HG02870 (cell line): ENCODE results near the gene LBH.

Experiments
- ATAC-seq: cut with Tn5 transposase; IDR thresholded peaks from one replicate; pipeline ENCODE4 v1.9.1; 2021; ENCODE audit warnings: mild to moderate bottlenecking, moderate library complexity; ENCODE audit not compliant: unreplicated experiment

LBH gene

DNA sequence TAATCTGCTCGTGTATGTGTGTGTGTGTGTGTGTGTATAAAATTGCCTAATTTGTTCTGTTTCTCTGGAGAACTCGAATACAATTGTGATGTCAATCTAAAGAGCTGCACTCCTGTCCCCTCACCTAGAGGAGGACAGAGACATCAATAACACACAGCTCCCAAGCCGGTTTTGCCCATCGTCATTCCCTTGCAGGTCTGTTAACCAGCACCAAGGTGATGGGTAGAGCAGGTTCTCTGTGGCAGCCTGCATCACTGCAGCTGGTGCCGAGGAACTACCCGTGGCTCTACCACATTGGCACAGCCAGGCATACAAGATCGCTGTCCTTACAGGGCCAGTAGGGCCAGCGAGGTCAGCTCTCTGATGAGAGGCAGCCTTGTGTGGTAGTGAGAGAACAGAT is 41.0 kb downstream of the LBH start:
- ATAC-seq, result no peak

DNA sequence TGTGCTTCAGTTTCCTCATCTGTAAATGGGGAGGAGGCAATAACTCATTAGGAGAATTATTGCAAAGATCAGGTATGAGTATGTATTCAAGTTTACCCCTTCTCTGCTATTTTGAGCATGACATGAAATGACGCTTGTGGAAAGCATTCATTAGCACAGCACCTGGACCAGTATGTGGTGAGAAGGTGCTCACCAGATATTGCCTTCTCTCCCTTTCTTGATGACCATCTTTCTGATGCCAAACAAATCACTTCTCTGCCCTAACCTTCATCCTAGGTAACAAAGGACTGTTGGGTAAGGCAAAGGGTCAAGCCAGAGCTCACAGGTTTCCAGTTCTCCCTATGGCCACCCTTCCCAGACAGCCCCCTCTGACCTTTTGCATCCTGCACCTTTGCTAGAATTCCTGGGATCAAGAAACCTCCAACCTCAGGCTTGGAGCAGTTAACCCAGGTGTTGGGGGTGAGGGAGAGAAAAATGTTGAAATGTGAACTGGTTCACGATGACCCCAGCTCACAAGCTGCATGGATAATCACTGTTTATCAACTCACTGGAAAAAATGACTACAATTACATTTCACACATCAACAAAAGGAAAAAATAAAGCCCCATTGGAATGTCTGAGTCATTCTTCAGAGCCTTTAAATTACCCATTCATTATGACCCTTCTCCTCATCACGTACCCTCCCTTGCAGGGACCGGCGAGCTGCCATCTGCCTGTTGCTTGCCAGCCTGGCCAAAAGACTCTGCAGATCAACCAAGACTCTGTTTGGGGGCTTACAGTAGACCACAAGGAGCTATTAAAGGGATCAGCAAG is 41.6 kb downstream of the LBH start:
- no peak for ATAC-seq

DNA sequence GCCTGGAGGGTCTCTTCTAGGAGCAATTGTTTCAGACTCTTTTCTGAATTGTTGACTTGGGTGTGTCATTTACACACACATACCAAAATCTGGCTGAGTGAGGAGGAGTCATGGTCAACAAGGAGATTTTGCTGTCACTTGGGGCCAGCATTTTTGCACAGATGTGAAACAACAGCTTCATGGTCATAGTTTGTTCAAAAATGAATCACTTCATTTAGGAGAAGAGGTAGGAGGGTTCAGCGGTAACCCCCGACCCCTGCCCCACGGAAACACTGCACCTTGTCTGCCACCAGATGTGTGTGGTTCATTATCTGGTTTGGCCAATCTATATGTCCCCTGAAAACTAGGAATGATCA is 42.2 kb downstream of the LBH start:
- ATAC-seq, result no peak

DNA sequence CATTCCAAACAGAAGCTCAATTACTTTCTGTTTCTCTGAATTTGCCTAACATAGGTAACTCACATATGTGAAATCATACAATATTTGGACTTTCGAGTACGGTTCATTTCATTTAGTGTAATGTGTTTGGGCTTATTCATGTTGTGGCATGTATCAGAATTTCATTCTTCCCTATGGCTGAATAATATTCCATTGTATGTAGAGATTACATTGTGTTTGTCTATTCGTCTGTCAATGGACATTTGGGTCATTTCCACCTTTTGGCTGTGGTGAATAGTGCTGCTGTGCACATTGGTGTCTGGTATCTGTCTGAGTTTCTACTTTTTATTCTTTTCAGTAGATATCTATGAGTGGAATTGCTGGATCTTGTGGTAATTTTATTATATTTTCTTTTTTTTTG is 43.9 kb downstream of the LBH start:
- ATAC-seq, result no peak

DNA sequence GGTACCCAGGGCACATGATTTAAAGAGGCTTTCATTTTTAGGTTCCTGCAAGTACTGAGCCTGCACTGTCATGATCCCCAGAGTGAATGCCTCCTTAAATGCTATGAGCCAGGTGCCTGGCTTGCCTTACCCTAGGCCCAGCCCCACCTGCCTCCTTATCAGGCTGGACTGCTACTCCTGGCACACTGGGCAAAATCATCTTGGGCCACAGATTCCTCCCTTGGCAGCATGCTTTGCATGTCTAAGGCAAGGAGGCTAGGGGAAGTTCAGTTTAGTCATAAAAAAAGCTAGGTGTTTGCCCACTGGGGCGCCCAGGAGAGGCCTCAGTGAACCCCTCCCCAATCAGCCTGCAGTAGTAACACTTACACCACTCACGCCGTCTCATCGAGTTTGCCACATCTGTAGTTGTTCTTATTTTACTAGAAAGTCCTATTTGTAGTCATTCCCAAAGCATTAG is 45.1 kb downstream of the LBH start:
- ATAC-seq, result no peak

DNA sequence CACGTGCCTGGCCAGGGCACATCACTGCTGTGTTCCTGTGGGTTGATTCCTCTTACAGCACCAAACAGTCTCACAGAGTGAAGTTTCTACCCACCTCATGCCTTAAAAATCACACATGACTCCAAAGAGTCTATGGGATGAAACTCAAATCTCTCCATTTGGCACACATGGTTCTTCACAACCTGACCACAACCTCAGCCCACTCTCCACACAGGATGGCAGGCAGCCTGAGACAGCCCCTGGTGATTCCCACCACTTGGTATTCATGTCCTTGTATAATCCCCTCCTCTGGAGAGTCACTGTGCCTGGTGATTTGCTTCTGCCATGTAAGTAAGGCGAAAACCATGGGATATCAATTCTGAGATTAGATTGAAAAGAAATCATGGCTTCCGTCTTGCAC is 46.2 kb downstream of the LBH start:
- ATAC-seq, result no peak

DNA sequence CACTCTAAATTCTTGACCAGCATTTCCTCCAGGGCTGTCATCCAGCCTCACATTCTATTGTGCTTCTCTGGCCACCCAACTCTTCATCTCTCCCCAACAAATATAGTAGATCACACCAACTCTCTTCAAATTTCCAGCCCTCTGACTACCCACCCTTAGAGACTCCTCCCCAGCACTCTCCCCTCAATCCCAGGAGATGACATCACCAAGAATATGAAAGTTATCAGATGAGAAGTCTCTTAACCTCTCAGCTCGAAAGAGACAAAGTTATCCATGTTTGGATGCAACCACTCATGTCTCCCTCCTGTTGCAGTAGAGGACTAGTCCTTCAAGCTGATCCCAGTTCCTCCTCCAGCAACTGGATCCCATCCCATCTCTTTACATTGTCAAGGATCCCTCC is 47.1 kb downstream of the LBH start:
- ATAC-seq, result no peak

DNA sequence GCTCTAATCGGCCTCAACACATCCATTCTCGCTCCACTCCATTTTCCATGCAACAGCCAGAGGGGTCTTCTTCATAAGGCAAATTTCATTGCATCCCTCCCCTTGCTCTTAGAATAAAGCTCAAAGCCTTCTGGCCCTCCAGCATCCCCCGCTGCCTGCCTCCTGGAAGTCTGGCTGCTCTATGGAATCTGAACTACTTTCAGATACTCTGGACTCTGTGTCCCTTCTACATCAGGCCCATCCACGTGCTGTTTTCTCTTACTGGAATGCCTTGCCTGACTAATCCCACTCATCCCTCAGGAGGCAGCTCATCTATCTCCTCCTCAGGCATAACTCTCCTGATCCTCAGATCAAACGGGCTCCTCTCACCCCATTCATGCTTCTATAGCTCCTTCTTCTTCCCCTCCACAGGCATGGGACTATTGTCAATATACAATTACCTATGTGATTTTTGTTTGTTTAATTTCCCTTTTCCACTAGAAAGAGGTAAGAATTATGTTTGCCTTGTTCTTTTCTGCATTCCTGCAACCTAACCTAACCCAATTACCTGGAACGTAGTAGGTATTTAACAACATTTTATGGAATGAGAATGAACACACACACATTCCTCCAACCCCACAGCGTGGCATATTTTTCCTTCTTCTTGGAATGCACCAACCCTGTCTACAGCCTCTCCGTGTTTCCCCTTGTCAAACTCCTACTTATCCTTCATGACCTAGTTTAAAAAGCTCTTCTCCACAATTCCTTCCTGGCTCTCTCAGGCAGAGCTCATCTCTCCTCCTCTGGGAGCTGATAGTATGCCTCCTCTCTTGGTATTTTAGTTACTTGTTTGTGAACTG is 49.5 kb downstream of the LBH start:
- ATAC-seq, result no peak

DNA sequence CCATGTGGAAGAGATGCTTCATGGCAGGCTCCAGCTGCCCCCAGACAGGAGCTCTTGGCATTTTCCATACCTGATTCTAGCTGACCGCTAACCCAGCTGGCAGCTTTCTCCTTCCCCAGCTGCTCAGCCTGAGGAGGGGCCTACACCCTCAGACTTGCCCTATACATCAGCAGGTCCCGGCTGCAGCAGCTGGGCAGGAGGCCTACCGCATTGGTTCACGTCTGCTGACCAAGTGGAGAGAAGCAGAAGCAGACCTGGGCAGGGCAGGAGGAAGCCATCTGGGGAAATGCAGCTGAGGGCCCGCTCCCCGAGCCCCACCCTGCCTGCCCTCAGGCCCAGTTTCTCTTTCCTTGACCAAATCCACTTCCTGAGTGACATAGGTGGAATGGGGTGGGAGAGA is 50.7 kb downstream of the LBH start:
- ATAC-seq, result no peak

DNA sequence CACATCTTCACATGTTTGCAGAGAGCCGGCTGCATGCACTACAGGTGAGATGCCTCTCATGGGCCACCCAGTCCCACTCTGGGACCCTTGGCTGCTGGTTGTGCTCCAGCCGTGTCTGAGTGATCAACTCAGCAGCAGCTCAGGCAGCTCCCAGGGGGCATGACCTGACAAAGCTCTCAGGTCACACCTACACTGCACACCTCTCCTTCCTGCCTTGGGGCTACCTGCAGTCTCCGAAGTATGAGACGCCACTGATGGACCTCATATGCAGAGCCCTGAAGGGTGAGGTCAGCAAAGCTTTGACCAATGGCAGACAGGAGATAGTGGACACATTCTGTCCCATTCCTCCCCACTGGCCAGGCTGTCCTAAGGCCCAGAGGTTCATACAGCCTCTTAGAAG is 51.4 kb downstream of the LBH start:
- no peak for ATAC-seq

DNA sequence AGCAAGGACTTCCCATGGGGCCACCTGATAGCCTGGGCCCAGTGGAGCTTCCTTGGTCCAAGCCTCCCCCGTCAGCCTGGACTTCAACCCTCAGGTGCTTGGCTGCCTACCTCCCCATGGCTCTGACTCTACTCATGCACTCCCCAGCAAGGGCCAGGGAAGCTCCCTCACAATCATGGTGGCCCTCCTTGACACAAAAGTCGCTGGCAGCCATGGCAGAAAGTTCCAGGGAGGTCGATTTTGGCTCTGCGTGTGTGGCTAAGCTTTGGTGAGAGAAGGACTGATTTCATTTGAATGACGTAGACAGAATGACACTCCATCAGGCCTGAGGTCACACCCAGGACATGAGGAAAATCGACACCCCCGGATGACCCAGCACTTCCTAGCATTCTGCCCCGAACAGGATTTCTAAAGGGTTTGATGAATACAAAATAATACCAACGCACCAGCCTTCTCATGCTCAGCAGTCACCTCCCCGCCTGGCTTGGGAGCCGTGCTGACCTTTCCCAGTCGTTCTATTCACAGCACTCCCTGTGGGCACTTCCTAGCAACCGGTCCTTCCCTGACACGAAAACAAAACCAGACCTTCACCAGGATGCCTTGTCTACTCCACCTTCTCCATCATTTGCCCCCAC is 52.7 kb downstream of the LBH start:
- ATAC-seq, result no peak

DNA sequence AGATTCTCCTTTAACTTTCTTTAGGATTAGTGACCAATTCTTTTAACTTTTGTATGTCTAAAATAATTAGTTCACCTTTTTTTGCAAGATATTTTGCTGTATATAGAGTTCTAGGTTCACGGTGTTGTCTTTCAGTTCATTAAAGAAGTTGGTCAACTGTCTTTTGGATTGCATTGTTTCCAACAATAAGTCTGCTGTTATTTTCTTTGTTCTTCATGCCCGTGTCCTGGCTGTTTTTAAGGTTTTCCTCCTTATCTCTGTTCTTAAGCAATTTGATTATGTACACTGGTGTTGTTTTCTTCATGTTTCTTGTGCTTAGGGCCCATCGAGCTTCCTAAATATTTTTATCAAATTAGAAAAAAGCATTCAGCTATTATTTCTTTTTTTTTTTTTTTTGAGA is 54.4 kb downstream of the LBH start:
- ATAC-seq, result no peak

DNA sequence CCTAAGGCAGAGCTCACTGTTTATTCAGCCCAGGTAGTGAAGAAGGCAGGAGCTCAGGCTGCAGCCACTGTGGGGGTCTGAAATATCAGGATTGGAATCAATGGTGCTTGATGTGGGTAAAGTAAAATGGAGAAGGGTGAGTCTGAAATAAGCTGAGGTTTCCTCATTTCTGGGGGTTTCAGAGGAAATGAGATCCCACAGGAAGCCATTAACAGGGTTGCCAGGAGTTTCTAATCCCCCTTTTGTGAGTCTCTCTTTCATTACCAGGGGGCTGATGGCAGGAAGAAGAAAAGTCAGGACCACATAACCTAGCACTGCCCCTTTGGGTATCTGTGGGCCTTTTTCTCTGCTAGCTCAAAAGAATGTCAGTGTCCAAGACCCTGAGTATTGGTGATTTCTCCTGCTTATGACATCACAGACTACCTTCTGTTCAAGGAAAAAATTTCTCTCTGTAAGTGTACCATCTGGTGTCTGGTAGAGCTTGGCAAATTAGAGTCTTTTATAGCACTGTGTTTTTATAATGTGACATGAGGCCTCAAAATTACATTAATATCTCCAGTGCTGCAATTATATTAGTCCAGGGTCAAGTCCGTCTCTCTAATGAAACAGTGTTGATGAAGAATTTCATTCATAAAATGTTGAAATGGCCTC is 56.0 kb downstream of the LBH start:
- no peak for ATAC-seq

DNA sequence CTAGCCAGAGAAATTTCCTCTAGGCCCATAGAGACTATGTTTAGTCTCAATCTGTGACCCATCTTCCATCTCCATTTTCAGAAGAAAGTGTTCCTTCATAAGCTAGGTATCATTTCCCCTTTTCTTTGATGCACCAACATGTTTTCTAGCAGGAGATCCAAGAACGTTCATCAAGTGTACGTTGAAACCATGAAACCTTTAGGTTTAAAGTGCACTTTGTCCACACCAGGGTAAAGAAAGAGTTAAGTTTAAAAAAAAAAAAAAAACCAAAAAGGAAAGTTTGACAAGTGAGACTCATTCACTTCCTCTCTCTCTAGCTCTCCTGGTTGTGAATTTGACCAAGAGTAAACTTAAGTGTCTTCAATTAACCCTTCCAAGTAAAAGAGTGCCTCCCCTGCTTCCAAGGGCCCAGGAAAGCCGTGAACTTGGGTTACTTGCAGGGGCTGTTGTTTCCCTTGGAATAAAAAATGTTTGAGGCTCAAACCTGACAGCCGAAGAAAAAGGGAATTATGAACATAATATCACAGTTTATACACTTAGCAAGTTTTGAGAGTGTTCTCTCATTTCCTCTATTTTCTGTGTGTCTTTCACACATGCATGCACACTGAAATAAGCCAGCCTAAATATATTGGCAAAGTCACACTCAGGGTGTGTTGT is 56.7 kb downstream of the LBH start:
- ATAC-seq, result peak; percentile 58

DNA sequence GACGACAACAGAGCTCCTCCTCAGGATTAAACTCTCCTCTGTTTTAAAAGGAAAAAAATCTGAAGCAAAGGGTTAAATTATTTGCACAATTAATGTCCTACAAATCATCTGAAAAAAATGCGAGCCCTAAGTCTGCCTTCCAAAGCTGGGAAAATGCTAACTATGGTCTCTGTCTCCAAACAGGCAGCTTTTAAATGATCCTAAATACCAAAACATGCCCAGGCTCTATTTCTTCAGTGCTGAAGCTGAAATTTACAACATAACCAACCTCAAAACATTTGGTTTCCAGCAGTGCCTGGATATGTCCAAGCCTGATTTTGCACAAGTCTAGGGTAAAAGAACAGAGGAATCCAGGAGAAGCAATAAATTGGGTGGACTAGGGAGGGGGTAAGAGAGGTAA is 57.2 kb downstream of the LBH start:
- no peak for ATAC-seq

DNA sequence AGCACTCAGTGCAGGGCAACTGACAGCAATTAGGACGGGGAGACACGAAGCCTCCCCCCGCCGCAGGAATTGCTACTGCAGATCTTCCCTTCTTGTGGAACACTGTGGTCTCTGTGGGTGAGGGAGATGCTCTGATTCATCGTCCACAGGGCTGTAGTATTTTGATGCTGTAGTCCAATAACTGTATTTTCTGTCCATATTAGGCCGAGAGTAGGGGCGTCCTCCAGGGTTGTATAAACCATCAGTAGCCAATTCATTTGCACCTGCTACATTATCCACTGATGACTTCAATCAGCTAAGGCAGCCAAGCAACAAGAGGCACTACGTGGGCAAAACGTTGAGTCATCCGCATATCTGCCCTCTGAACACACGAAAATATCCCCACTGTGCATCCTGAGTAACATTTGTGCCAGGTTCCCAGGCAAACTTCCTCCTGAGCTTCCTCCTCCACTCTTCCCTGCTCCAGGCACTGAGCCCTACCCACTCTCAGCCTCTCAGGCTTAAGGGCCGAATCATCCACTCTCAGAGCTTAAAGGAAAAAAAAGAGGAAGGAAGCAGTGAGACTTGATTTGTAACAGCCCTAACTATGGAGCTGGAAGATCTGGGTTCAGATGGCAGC is 62.1 kb downstream of the LBH start:
- no peak for ATAC-seq

DNA sequence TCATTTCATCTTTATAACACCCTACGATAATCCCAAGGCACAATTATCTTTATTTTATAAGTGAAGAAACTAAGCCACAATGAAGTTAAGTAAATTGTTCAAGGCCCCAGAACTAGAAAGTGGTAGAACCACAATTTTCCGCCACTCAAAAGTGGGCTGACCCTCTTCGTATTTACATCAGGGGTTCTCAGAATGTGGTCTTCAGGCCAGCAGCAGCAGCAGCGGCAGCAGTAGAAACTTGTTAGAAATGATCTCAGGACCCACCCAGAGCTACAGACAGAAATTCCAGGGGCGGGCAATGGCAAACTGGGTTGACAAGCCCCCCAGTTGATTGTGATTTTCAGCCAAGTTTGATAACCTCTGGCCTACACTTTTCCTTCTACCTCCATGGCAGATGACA is 62.8 kb downstream of the LBH start:
- ATAC-seq, result no peak

DNA sequence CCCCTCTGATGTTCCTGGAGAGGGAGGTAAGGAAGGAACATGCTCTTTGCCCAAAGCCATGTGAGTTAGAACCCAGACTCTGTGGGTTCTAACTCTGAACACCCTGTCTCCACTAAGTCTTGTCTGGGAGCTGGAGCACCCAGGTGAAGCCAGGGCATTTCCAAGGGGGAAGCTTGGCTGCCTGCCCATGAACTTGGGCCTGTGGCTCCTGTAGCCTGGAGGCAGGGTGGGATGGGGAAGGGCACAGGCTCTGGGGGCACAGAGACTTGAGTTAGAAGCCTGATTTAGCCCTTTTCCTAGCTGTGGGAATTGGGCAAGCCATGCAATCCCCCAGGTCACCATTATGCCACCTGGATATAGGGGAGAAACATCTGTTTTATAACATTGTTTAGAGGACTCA is 65.2 kb downstream of the LBH start:
- ATAC-seq, result no peak

DNA sequence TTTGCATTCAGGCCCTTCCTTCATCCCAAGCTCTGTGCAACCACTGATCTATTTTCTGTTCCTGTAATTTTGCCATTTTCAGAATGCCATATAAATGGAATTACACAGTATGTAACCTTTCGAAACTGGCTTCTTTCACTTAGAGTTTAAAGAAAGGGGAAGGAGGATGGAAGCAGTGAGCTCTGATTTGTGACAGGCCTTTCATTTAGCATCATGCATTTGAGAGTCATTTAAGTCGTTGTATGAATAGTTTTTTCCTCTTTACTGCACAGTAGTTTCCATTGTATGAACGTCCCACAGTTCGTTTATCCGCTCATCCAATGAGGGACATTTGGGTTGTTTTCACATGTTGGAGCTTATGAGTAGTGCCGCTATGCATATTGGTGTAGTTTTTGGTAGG is 67.0 kb downstream of the LBH start:
- no peak for ATAC-seq

DNA sequence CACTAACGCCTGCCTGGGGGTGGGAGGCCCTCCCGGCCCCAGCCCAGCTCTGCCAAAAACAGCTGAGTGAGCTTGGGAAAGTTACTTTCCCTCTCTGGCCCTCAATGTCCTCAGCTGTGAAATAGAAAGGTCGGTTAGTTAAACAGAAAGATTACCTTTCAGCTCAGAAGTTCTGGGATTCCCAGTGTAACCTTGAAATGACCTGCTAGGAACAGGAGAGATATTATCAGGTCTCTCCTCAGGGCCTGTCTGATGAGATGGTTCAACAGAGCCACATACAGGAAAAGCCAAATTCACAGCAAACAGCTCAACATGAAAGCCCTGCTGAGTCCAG is 68.8 kb downstream of the LBH start:
- ATAC-seq, result no peak
